Gastroesophageal sphincter (tissue), 3 donors: Measurements from ENCODE around the gene SV2B.

Experiments
- EP300 ChIP-seq: sonication (generic); formaldehyde crosslinking; IDR thresholded peaks from one replicate; pipeline ENCODE4 v1.6.1; 2017; ENCODE audit warnings: antibody characterized with exemption, mild to moderate bottlenecking
- POLR2A ChIP-seq, 2 donors: fragments of 450-650 bp; IDR thresholded peaks; one replicate each; pipeline ENCODE4 v1.6.1; 2017; ENCODE audit warnings: antibody characterized with exemption in 2 of 2, mild to moderate bottlenecking in 2 of 2, moderate library complexity in 1 of 2
- POLR2AphosphoS5 ChIP-seq: sonication (generic); formaldehyde crosslinking; IDR thresholded peaks from one replicate; pipeline ENCODE4 v1.6.1; 2017; ENCODE audit warnings: antibody characterized with exemption
- TF ChIP-seq, protein P1 (sequence below), 4 experiments: fragments of 200-600 bp in 2 of 4; fragments of 450-650 bp in 2 of 4; sonication (generic) in 1 of 4; IDR thresholded peaks; one replicate each; pipeline ENCODE4 v1.5.1; 2017 to 2019; ENCODE audit warnings: antibody characterized with exemption in 4 of 4, mild to moderate bottlenecking in 2 of 4, moderate library complexity in 2 of 4

DNA sequence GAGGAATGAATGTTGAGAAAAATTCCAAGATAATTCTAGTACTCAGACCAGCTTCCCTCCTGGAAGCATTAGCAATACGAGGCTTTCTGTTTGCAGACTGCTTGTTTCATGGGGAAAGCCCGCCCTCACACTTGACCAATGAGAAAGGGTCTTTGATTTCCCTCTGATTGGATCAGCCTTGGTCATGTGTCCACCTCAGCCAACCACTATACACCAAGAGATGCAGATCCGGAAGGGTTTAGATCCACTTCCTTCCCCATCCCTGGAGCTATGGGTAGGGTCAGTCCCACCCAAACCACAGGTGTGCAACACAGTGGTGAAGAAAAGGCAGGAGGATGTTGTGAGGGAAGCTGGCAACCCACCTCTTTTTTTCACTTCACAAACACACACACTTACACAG, 154.7 kb downstream of the SV2B start:
- TF ChIP-seq POLR2A (IDR thresholded peaks at IDR 0.05) (no peak), POLR2AphosphoS5 (no peak), EP300 (no peak)
- TF ChIP-seq, protein P1, sequence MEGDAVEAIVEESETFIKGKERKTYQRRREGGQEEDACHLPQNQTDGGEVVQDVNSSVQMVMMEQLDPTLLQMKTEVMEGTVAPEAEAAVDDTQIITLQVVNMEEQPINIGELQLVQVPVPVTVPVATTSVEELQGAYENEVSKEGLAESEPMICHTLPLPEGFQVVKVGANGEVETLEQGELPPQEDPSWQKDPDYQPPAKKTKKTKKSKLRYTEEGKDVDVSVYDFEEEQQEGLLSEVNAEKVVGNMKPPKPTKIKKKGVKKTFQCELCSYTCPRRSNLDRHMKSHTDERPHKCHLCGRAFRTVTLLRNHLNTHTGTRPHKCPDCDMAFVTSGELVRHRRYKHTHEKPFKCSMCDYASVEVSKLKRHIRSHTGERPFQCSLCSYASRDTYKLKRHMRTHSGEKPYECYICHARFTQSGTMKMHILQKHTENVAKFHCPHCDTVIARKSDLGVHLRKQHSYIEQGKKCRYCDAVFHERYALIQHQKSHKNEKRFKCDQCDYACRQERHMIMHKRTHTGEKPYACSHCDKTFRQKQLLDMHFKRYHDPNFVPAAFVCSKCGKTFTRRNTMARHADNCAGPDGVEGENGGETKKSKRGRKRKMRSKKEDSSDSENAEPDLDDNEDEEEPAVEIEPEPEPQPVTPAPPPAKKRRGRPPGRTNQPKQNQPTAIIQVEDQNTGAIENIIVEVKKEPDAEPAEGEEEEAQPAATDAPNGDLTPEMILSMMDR (IDR thresholded peaks at IDR 0.05): no peak
